ENCODE results near the gene USP20. TPM values are rescaled to one million over a fixed set of nuclear protein-coding genes. Genes with fewer than 3 reads are reported as not detected.

USP20 gene
- total and polyA plus RNA-seq, 2 donors from 2014 or later: 22.8 to 28.8 TPM

DNA sequence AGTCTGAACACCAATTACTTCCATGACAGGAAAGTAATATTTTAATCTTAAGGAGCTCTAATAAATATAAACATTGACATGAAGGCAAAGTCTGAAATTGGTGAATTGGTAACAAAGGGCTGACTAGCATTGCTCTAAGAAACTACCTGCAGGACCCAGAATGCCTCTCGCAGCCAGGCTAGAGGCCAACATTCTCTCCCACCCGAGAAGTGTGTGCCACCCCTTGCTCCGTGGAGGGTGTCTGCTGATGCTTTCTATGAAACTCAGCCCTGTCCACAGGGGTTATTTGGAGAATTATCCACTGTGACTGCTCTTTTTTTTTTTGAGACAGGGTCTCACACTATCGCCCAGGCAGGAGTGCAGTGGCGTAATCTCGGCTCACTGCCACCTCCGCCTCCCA lies 81.4 kb downstream of the USP20 start:
- Histone ChIP-seq H3K4me3 (ENCODE audit: low read length in 3 of 3) (no peak overlapping the region), H3K9me3 (ENCODE audit: control insufficient read depth in 2 of 3, insufficient read depth in 1 of 3, low read length in 3 of 3) (no peaks in the 10 kb centered on the region), H3K4me1 (ENCODE audit: control insufficient read depth in 2 of 3, insufficient read depth in 2 of 3, low read depth in 1 of 3, low read length in 3 of 3) (no peaks in the 10 kb centered on the region), H3K27ac (ENCODE audit: low read depth in 2 of 2, low read length in 2 of 2) (no peak overlapping the region), H3K27me3 (ENCODE audit: control insufficient read depth, insufficient read depth, low read length) (no peaks in the 10 kb centered on the region), H3K9ac (ENCODE audit: low read length in 3 of 3) (no peak overlapping the region), H3K36me3 (ENCODE audit: control insufficient read depth in 2 of 3, insufficient read depth in 3 of 3, low read length in 3 of 3) (peaks cover 0 to 2% (median 0%) of the 10 kb centered on the region in 3 donors)
- intact Hi-C loops (cut with DNase I): no loop called here
- FAIRE-seq (no peak), DNase-seq (no peak)
- TF ChIP-seq, protein P1, sequence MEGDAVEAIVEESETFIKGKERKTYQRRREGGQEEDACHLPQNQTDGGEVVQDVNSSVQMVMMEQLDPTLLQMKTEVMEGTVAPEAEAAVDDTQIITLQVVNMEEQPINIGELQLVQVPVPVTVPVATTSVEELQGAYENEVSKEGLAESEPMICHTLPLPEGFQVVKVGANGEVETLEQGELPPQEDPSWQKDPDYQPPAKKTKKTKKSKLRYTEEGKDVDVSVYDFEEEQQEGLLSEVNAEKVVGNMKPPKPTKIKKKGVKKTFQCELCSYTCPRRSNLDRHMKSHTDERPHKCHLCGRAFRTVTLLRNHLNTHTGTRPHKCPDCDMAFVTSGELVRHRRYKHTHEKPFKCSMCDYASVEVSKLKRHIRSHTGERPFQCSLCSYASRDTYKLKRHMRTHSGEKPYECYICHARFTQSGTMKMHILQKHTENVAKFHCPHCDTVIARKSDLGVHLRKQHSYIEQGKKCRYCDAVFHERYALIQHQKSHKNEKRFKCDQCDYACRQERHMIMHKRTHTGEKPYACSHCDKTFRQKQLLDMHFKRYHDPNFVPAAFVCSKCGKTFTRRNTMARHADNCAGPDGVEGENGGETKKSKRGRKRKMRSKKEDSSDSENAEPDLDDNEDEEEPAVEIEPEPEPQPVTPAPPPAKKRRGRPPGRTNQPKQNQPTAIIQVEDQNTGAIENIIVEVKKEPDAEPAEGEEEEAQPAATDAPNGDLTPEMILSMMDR (IDR thresholded peaks at IDR 0.05; ENCODE audit: borderline replicate concordance, extremely low read depth, insufficient read depth): no peak

DNA sequence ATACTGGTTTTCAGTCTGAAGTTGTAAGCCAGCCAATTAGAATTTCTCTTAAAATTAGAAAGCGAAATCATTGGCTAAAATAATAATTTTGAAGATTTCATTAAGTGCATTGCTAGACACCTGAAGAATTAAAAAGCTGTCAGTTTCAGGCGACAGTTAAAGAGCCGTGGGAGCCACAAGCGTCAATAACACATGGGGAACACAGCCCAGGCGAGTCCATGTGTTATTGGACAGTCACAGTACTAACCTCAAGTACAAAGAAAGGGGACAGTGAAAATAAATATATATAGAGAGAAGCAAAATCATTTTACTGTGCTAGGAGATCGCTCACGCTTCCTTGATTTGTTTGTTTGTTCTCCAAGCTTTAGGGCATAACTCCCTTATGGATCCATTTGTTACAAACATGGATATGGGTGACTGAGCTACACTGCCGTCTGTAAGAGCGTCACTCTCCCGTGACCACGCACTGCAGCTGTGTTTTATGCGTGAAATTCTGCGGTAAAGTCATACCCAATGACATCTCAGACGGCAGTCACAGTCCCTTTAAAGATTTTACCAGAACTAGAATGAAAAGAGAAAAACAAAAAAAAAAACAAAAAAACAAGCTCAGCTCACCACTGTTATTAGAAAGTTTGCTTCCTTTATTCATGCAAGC lies 83.2 kb downstream of the USP20 start:
- H3K9me3 ChIP-seq (ENCODE audit: control insufficient read depth in 2 of 3, insufficient read depth in 1 of 3, low read length in 3 of 3): no peaks in the 10 kb centered on the region
- no peak overlapping the region for H3K27ac ChIP-seq (ENCODE audit: low read depth in 2 of 2, low read length in 2 of 2)
- intact Hi-C loops (cut with DNase I): no loop called here
- H3K4me1 ChIP-seq (ENCODE audit: control insufficient read depth in 2 of 3, insufficient read depth in 2 of 3, low read depth in 1 of 3, low read length in 3 of 3): no peaks in the 10 kb centered on the region
- H3K4me3 ChIP-seq (ENCODE audit: low read length in 3 of 3): no peak overlapping the region
- TF ChIP-seq, protein P1 (IDR thresholded peaks at IDR 0.05; ENCODE audit: borderline replicate concordance, extremely low read depth, insufficient read depth): no peak
- no peaks in the 10 kb centered on the region for H3K27me3 ChIP-seq (ENCODE audit: control insufficient read depth, insufficient read depth, low read length)
- DNase-seq (no peak), FAIRE-seq (no peak)
- H3K36me3 ChIP-seq (ENCODE audit: control insufficient read depth in 2 of 3, insufficient read depth in 3 of 3, low read length in 3 of 3): peaks cover 0 to 8% (median 3%) of the 10 kb centered on the region in 3 donors
- H3K9ac ChIP-seq (ENCODE audit: low read length in 3 of 3): no peak overlapping the region

DNA sequence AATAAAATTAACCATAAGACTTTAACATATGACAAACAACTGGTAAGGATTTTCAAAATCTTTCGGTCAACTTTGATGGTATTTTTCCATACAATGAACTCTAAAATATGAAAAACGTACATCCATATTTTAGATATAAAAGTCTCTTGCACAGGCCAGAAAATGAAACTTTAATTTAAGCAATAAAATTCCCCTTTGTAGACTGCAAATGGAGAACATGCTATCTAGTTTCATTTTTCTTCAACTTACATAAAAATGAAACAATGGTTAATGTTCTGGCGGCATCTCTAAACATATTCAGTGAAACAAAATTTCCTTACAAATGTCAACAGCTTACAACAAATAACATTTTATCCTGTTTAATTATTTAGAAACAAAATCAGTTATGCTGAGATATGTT lies 84.0 kb downstream of the USP20 start:
- DNase-seq: no peak
- Histone ChIP-seq H3K27ac (ENCODE audit: low read depth in 2 of 2, low read length in 2 of 2) (no peak overlapping the region), H3K27me3 (ENCODE audit: control insufficient read depth, insufficient read depth, low read length) (no peaks in the 10 kb centered on the region), H3K4me1 (ENCODE audit: control insufficient read depth in 2 of 3, insufficient read depth in 2 of 3, low read depth in 1 of 3, low read length in 3 of 3) (no peaks in the 10 kb centered on the region), H3K36me3 (ENCODE audit: control insufficient read depth in 2 of 3, insufficient read depth in 3 of 3, low read length in 3 of 3) (peaks cover 0 to 13% (median 4%) of the 10 kb centered on the region in 3 donors), H3K9ac (ENCODE audit: low read length in 3 of 3) (no peak overlapping the region), H3K9me3 (ENCODE audit: control insufficient read depth in 2 of 3, insufficient read depth in 1 of 3, low read length in 3 of 3) (no peaks in the 10 kb centered on the region), H3K4me3 (ENCODE audit: low read length in 3 of 3) (no peak overlapping the region)
- intact Hi-C loops (cut with DNase I): no loop called here
- TF ChIP-seq, protein P1 (IDR thresholded peaks at IDR 0.05; ENCODE audit: borderline replicate concordance, extremely low read depth, insufficient read depth): no peak
- no peak for FAIRE-seq

DNA sequence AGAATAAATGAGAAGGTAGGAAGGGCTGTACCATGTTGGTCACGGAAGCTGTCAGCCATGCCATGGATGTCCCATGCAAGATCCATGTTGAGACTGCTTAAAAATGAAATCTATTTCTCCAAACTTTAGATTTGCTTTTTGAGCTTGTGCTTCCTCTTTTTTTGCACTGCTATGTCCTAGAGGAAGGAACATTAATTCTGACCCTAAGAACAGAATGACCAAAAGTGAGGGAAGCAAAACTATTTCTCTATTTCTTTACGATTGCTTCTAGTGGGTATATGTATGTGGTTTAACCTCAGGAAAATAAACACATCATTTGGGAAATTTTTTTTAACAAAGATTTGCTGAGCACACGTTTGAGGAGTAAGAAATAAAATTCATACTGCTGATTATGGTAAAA lies 84.6 kb downstream of the USP20 start:
- DNase-seq: no peak
- intact Hi-C loops (cut with DNase I): no loop called here
- Histone ChIP-seq H3K4me1 (ENCODE audit: control insufficient read depth in 2 of 3, insufficient read depth in 2 of 3, low read depth in 1 of 3, low read length in 3 of 3) (no peaks in the 10 kb centered on the region), H3K27me3 (ENCODE audit: control insufficient read depth, insufficient read depth, low read length) (no peaks in the 10 kb centered on the region), H3K36me3 (ENCODE audit: control insufficient read depth in 2 of 3, insufficient read depth in 3 of 3, low read length in 3 of 3) (peaks cover 0 to 18% (median 10%) of the 10 kb centered on the region in 3 donors), H3K9me3 (ENCODE audit: control insufficient read depth in 2 of 3, insufficient read depth in 1 of 3, low read length in 3 of 3) (no peaks in the 10 kb centered on the region), H3K4me3 (ENCODE audit: low read length in 3 of 3) (no peak overlapping the region), H3K27ac (ENCODE audit: low read depth in 2 of 2, low read length in 2 of 2) (no peak overlapping the region), H3K9ac (ENCODE audit: low read length in 3 of 3) (no peak overlapping the region)
- no peak for FAIRE-seq
- TF ChIP-seq, protein P1 (IDR thresholded peaks at IDR 0.05; ENCODE audit: borderline replicate concordance, extremely low read depth, insufficient read depth): no peak

Measured in kidney (tissue), 14 donors.